ENCODE results near the gene ITSN2. TPM values are rescaled to one million over a fixed set of nuclear protein-coding genes. Genes with fewer than 3 reads are reported as not detected.

ITSN2 gene
- total and polyA plus RNA-seq, 11 donors = 19.3 to 55.0 (median 37.4) TPM

DNA sequence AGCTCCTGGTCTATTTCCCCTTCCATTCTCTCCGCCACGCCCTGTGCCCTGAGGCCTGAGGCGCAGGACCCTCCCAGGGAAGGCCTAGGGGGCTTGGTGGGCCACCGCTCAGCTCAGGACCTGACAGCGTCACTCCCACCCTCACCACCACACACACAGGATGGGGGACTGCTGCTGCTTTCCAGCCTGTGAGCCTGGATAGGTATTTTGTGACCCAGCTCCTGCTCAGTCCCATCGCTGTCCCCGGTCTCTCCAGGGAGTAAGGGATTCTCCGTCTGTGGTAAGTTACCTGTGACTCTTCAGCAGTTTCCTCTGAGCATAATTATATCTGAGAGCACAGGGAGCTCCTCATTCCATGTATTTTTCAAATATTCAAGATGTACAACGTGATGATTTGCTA lies 169.2 kb downstream of the ITSN2 start:
- intact Hi-C loops (cut with DNase I) = no loop called here
- no peak for TF ChIP-seq POLR2A (IDR thresholded peaks at IDR 0.05)
- TF ChIP-seq, protein P1, sequence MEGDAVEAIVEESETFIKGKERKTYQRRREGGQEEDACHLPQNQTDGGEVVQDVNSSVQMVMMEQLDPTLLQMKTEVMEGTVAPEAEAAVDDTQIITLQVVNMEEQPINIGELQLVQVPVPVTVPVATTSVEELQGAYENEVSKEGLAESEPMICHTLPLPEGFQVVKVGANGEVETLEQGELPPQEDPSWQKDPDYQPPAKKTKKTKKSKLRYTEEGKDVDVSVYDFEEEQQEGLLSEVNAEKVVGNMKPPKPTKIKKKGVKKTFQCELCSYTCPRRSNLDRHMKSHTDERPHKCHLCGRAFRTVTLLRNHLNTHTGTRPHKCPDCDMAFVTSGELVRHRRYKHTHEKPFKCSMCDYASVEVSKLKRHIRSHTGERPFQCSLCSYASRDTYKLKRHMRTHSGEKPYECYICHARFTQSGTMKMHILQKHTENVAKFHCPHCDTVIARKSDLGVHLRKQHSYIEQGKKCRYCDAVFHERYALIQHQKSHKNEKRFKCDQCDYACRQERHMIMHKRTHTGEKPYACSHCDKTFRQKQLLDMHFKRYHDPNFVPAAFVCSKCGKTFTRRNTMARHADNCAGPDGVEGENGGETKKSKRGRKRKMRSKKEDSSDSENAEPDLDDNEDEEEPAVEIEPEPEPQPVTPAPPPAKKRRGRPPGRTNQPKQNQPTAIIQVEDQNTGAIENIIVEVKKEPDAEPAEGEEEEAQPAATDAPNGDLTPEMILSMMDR (IDR thresholded peaks at IDR 0.05) = no peak
- DNase-seq (no peak), ATAC-seq (no peak)
- no peak overlapping the region for H3K4me3 ChIP-seq
- H3K4me1 ChIP-seq = no peaks in the 10 kb centered on the region
- H3K36me3 ChIP-seq = no peaks in the 10 kb centered on the region
- H3K27ac ChIP-seq = no peak overlapping the region
- H3K9me3 ChIP-seq = peaks cover 0 to 6% (median 0%) of the 10 kb centered on the region in 12 donors
- 86 to 96% (median 89%) methylated on average over 9 of the region's 9 CpGs for WGBS, 4 donors
- H3K27me3 ChIP-seq = no peaks in the 10 kb centered on the region

DNA sequence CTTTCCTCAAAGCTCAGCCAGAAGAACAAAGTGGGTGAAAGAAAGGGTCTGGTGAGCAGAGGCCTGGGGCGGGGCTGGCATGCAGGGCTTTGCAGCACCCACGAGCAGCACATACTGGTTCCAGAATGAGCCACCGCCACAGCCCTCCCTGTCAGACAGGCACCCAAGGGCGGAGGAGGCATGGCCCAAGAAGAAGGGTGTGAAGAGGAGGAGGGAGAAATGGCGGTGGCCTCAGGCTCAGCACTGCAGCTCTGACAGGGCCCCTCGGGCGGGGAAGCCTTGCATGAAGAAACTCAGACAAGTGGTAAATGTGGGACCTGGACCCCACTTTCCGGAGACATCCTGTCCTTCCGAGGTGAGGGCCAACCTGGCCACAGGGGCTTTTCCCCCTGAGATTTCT lies 169.8 kb downstream of the ITSN2 start:
- no peaks in the 10 kb centered on the region for H3K4me1 ChIP-seq
- ATAC-seq = no peak
- H3K36me3 ChIP-seq = peaks cover 0 to under 1% (median 0%) of the 10 kb centered on the region in 9 donors
- no peak for DNase-seq
- no peak overlapping the region for H3K4me3 ChIP-seq
- H3K9me3 ChIP-seq = peaks cover 0 to 9% (median 0%) of the 10 kb centered on the region in 12 donors
- intact Hi-C loops (cut with DNase I) = no loop called here
- 84 to 90% (median 88%) methylated on average over 9 of the region's 9 CpGs for WGBS, 4 donors
- no peak for TF ChIP-seq POLR2A (IDR thresholded peaks at IDR 0.05)
- TF ChIP-seq, protein P1 (IDR thresholded peaks at IDR 0.05) = no peak
- H3K27me3 ChIP-seq = no peaks in the 10 kb centered on the region
- H3K27ac ChIP-seq = no peak overlapping the region

DNA sequence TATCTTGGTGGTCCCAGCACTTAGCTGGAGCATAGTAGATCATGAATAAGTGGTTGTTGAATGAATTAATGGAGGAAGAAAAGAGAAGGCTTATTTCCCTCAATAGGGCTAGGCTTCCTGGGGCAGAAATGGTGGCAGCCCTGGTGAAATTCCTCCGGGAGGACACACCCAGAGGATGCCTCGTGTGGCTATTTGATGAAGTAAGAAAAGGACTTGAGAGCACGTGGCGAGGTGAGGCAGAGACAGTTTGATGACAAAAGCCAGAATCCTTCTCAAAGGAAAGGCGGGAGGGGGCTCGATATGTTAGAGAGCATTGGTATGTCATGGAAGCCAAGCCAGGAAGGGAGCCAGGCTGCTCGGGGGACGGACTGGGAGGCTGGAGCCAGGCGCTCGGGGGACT lies 170.8 kb downstream of the ITSN2 start:
- Histone ChIP-seq H3K4me3 (no peak overlapping the region), H3K4me1 (no peaks in the 10 kb centered on the region), H3K27ac (no peak overlapping the region), H3K9me3 (peaks cover 0 to 14% (median 0%) of the 10 kb centered on the region in 12 donors), H3K27me3 (no peaks in the 10 kb centered on the region), H3K36me3 (peaks cover 0 to 3% (median 0%) of the 10 kb centered on the region in 9 donors)
- 66 to 76% (median 69%) methylated on average over 10 of the region's 10 CpGs for WGBS, 4 donors
- ATAC-seq (no peak), DNase-seq (no peak)
- intact Hi-C loops (cut with DNase I) = no loop called here
- no peak for TF ChIP-seq POLR2A (IDR thresholded peaks at IDR 0.05)
- TF ChIP-seq, protein P1 (IDR thresholded peaks at IDR 0.05) = no peak

DNA sequence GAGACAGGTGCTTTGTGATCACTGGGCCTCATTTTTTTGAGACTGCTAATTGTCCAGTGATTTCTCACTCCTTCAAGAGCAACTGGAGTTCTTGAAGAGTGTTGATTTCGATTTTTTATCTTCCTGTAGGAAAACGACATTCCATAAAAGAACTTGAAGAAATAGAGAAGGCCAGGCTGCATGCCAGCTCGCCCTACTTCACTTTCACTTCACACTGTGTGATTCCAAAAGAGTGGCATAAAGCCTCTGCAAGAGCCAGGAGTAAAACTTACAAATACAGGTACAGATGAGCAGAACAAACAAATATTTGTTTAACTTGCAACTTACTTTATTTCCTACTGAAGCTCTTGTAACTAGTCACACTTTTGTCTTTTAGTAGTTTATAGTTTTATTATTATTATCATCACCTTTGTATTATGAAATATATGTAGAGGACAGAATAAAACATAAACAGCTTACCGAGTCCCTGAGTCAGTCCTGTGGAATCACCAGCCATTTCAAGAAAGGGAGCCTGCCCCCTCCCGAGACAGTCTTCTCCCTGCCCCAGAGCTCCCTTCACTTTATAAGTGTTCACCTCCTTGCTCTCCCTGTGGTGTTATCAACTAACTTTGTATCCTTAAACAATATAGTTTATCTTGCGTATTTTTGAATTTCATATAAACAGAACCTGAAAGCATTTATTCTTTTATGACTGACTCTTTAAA lies 176.8 kb downstream of the ITSN2 start:
- no peak for ATAC-seq
- Histone ChIP-seq H3K4me3 (no peak overlapping the region), H3K27ac (no peak overlapping the region), H3K4me1 (no peaks in the 10 kb centered on the region), H3K9me3 (peaks cover 0 to 14% (median 0%) of the 10 kb centered on the region in 12 donors), H3K36me3 (peaks cover 0 to 3% (median 0%) of the 10 kb centered on the region in 9 donors), H3K27me3 (no peaks in the 10 kb centered on the region)
- DNase-seq = no peak
- TF ChIP-seq, protein P1 (IDR thresholded peaks at IDR 0.05) = no peak
- no peak for TF ChIP-seq POLR2A (IDR thresholded peaks at IDR 0.05)
- 76 to 85% (median 81%) methylated on average over 6 of the region's 6 CpGs for WGBS, 4 donors
- intact Hi-C loops (cut with DNase I) = no loop called here
